Mesenchymal stem cell (in vitro differentiated cells and primary cell): ENCODE data around the gene EXOC6B.

Source experiments
- DNase-seq: peaks from one replicate; pipeline ENCODE4 v3.0.0-alpha.2; 2013
- H2AFZ ChIP-seq: one replicate; pipeline ENCODE4 v1.6.1; 2013; ENCODE audit warnings: low read depth, mild to moderate bottlenecking, control low read depth, inconsistent platforms, low read length, moderate library complexity
- H2AK5ac ChIP-seq: 2 replicates; pipeline ENCODE4 v1.6.1; 2013; ENCODE audit warnings: low read length, moderate library complexity, mild to moderate bottlenecking, inconsistent platforms; ENCODE audit not compliant: severe bottlenecking
- H2BK120ac ChIP-seq: one replicate; pipeline ENCODE4 v1.6.1; 2013; ENCODE audit warnings: low read depth, mild to moderate bottlenecking, inconsistent platforms, low read length, moderate library complexity
- H2BK12ac ChIP-seq, 2 experiments: one replicate each; pipeline ENCODE4 v1.6.1; 2013; ENCODE audit warnings: inconsistent platforms in 2 of 2, low read length in 2 of 2, mild to moderate bottlenecking in 2 of 2, moderate library complexity in 2 of 2, control low read depth in 1 of 2
- H2BK15ac ChIP-seq: one replicate; pipeline ENCODE4 v1.6.1; 2013; ENCODE audit warnings: mild to moderate bottlenecking, low read depth, inconsistent platforms; ENCODE audit not compliant: poor library complexity, severe bottlenecking
- H2BK5ac ChIP-seq: 2 replicates; pipeline ENCODE4 v1.6.1; 2013; ENCODE audit warnings: low read depth, mild to moderate bottlenecking, low read length, control low read depth, inconsistent platforms; ENCODE audit not compliant: poor library complexity, severe bottlenecking
- H3K14ac ChIP-seq, 2 experiments: one replicate each; pipeline ENCODE4 v1.6.1; 2013; ENCODE audit warnings: inconsistent platforms in 2 of 2, low read length in 2 of 2, control low read depth in 1 of 2, mild to moderate bottlenecking in 1 of 2, moderate library complexity in 1 of 2
- H3K18ac ChIP-seq, 2 experiments: one replicate each; pipeline ENCODE4 v1.6.1; 2013; ENCODE audit warnings: inconsistent platforms in 2 of 2, low read length in 2 of 2, control low read depth in 1 of 2, low read depth in 1 of 2, mild to moderate bottlenecking in 1 of 2
- H3K23ac ChIP-seq, 2 experiments: one replicate each; pipeline ENCODE4 v1.6.1; 2013; ENCODE audit warnings: inconsistent platforms in 2 of 2, low read length in 2 of 2, mild to moderate bottlenecking in 2 of 2, moderate library complexity in 2 of 2, control low read depth in 1 of 2
- H3K27ac ChIP-seq: 2 replicates; pipeline ENCODE4 v1.5.1; 2013; ENCODE audit warnings: mild to moderate bottlenecking, moderate library complexity, low read length, control low read depth, inconsistent platforms; ENCODE audit not compliant: poor library complexity, severe bottlenecking
- H3K27me3 ChIP-seq, 2 experiments: 2 replicates each; pipeline versions ENCODE4 v1.6.1 to v1.7.0; 2013; ENCODE audit warnings: low read length in 2 of 2, mild to moderate bottlenecking in 2 of 2, moderate library complexity in 2 of 2, control low read depth in 1 of 2, inconsistent platforms in 1 of 2; ENCODE audit not compliant: control insufficient read depth in 1 of 2, insufficient read depth in 1 of 2
- H3K36me3 ChIP-seq, 2 experiments: 2 replicates each; pipeline versions ENCODE4 v1.6.1 to v1.7.0; 2013; ENCODE audit warnings: low read length in 2 of 2, control low read depth in 1 of 2, inconsistent platforms in 1 of 2, low read depth in 1 of 2, mild to moderate bottlenecking in 1 of 2; ENCODE audit not compliant: insufficient read depth in 2 of 2, control insufficient read depth in 1 of 2
- H3K4ac ChIP-seq, 2 experiments: one replicate each; pipeline ENCODE4 v1.6.1; 2013; ENCODE audit warnings: inconsistent platforms in 2 of 2, low read length in 2 of 2, mild to moderate bottlenecking in 2 of 2, moderate library complexity in 2 of 2, control low read depth in 1 of 2, low read depth in 1 of 2
- H3K4me1 ChIP-seq: 2 replicates; pipeline ENCODE4 v1.6.1; 2013; ENCODE audit warnings: low read depth, low read length, control low read depth; ENCODE audit not compliant: control insufficient read depth, insufficient read depth
- H3K4me2 ChIP-seq: 2 replicates; pipeline ENCODE4 v1.6.1; 2013; ENCODE audit warnings: low read length, mild to moderate bottlenecking, inconsistent platforms; ENCODE audit not compliant: poor library complexity, severe bottlenecking
- H3K4me3 ChIP-seq, 2 experiments: 2 replicates each; pipeline versions ENCODE4 v1.5.1 to v1.7.0; 2013; ENCODE audit warnings: low read length in 2 of 2, mild to moderate bottlenecking in 2 of 2, control low read depth in 1 of 2, low read depth in 1 of 2; ENCODE audit not compliant: insufficient read depth in 1 of 2
- H3K79me1 ChIP-seq: replicated peaks from 2 replicates; pipeline ENCODE4 v1.6.1; 2013; ENCODE audit warnings: mild to moderate bottlenecking, control low read depth, low read length, inconsistent platforms; ENCODE audit not compliant: poor library complexity, severe bottlenecking
- H3K9ac ChIP-seq: 2 replicates; pipeline ENCODE4 v1.7.0; 2013; ENCODE audit warnings: mild to moderate bottlenecking, low read length, moderate library complexity
- H3K9me3 ChIP-seq: 2 replicates; pipeline ENCODE4 v1.7.0; 2013; ENCODE audit warnings: mild to moderate bottlenecking, low read length; ENCODE audit not compliant: control insufficient read depth
- H4K8ac ChIP-seq: one replicate; pipeline ENCODE4 v1.6.1; 2013; ENCODE audit warnings: inconsistent platforms, mild to moderate bottlenecking, low read length, moderate library complexity
- H4K91ac ChIP-seq: one replicate; pipeline ENCODE4 v1.6.1; 2013; ENCODE audit warnings: mild to moderate bottlenecking, low read length, inconsistent platforms
- WGBS: methylation state at CpG from one replicate; pipeline ENCODE4 v1.1.7; 2013; ENCODE audit warnings: mixed read lengths; 5-methylcytosine and 5-hydroxymethylcytosine counted together

EXOC6B gene

GRCh38 chr2:72607189-72607588 is 218.6 kb downstream of the EXOC6B start:
- H4K8ac ChIP-seq: no peak overlapping the region
- no peaks in the 10 kb centered on the region for H3K36me3 ChIP-seq
- DNase-seq: no peak
- H2BK120ac ChIP-seq: no peak overlapping the region
- H3K27me3 ChIP-seq: no peaks in the 10 kb centered on the region
- no peak overlapping the region for H3K4me2 ChIP-seq
- no peaks in the 10 kb centered on the region for H3K9me3 ChIP-seq
- no peak overlapping the region for H2BK12ac ChIP-seq
- no peak overlapping the region for H3K23ac ChIP-seq
- no peaks in the 10 kb centered on the region for H3K4me1 ChIP-seq
- H3K14ac ChIP-seq: no peak overlapping the region
- WGBS: 98% methylated on average over 2 of the region's 2 CpGs
- no peak overlapping the region for H2AFZ ChIP-seq
- H4K91ac ChIP-seq: no peak overlapping the region
- no peak overlapping the region for H3K4me3 ChIP-seq
- no peak overlapping the region for H3K4ac ChIP-seq
- peaks cover 7% of the 10 kb centered on the region for H3K79me1 ChIP-seq
- no peak overlapping the region for H2AK5ac ChIP-seq
- no peak overlapping the region for H3K18ac ChIP-seq
- no peak overlapping the region for H2BK15ac ChIP-seq
- H3K27ac ChIP-seq: no peak overlapping the region
- H2BK5ac ChIP-seq: no peak overlapping the region
- no peak overlapping the region for H3K9ac ChIP-seq

DNA sequence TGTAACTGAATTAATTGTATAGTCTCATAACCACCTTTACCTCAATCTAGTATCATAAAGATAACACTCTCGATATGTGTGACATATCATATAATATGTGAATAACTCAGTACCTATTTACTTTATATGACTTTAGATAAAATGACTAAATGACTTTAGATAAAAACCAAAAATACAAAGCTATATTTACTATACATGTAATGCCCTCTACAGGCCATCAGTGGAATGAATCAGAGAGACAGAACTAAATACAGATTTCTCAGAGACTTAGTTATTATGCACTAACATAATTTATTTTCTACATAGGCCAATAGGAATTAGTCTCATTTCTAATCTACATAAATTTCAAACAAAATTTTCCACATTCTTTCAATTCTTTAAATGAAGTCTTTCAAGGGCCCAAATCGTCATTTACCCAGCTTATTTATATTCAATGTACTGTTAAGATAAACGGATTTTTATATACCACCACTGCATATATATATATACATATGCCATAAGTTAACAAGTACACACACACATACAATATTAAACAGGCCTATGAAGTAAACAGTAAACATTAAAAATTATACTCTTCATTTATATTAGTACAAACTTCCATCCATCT is 219.9 kb downstream of the EXOC6B start:
- Histone ChIP-seq H3K36me3 (no peaks in the 10 kb centered on the region), H3K4me3 (no peak overlapping the region), H3K27ac (no peak overlapping the region), H3K9me3 (no peaks in the 10 kb centered on the region), H3K4me1 (no peaks in the 10 kb centered on the region), H3K79me1 (peaks cover 7% of the 10 kb centered on the region), H3K14ac (no peak overlapping the region), H2AFZ (no peak overlapping the region), H3K4me2 (no peak overlapping the region), H4K8ac (no peak overlapping the region), H2BK5ac (no peak overlapping the region), H3K18ac (no peak overlapping the region), H3K23ac (no peak overlapping the region), H4K91ac (no peak overlapping the region), H2BK15ac (no peak overlapping the region), H3K4ac (no peak overlapping the region), H2AK5ac (no peak overlapping the region), H3K9ac (no peak overlapping the region), H2BK120ac (no peak overlapping the region), H2BK12ac (no peak overlapping the region), H3K27me3 (no peaks in the 10 kb centered on the region)
- DNase-seq: peak; percentile 27
- no CpG with 5 or more reads among the region's 3 CpGs for WGBS

DNA sequence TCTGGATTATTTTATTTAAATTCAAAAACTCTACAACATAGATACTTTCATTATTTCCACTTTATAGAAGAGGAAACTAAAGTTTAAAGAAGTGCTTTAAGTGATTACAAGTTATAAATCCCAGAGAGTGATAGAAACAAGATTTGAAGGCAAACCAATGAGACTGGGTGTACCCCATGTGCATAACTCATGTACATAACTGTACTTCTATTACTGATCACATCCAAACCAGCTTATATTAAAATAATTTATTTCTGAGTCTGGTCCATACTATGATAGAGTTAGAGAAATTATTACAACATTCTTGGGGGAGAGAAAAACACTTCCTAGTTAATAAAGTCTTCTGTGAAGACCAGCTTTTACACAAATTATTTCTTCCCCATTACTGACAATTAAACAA is 221.4 kb downstream of the EXOC6B start:
- Histone ChIP-seq H2BK12ac (no peak overlapping the region), H2AK5ac (no peak overlapping the region)
- DNase-seq: no peak

DNA sequence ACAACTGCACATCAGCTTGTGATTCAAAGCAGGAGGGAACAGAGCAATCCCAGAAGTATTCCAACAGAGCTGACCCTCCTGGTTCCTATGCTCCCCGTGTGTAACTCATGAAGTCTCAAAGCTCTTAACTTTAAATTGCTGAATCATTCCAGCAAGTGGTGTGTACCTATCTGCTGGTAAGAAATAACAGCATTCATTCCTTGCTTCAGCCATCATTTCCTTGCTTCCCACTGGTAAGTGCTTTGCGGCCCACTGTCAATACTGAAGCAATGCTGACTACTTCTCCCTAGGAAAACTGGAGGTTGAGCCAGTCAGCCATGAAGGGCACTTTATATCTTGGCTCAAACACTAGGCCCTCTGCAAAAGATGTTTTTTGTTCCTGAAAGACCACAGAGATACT is 222.4 kb downstream of the EXOC6B start:
- no peak overlapping the region for H3K4me3 ChIP-seq
- H4K8ac ChIP-seq: peak overlapping the region; percentile 49
- H3K27ac ChIP-seq: peak overlapping the region; percentile 87
- peak overlapping the region; percentile 44 for H3K9ac ChIP-seq
- DNase-seq: peak; percentile 24
- H3K23ac ChIP-seq: no peak overlapping the region
- no peak overlapping the region for H3K4ac ChIP-seq
- no peak overlapping the region for H3K14ac ChIP-seq
- peaks cover 3% of the 10 kb centered on the region for H3K79me1 ChIP-seq
- no peak overlapping the region for H3K18ac ChIP-seq
- no peak overlapping the region for H2BK15ac ChIP-seq
- H2AK5ac ChIP-seq: no peak overlapping the region
- H3K4me1 ChIP-seq: no peaks in the 10 kb centered on the region
- H3K27me3 ChIP-seq: no peaks in the 10 kb centered on the region
- no peak overlapping the region for H2BK120ac ChIP-seq
- no peaks in the 10 kb centered on the region for H3K36me3 ChIP-seq
- H3K4me2 ChIP-seq: no peak overlapping the region
- WGBS: 69% methylated on average over 2 of the region's 2 CpGs
- H2BK12ac ChIP-seq: no peak overlapping the region
- no peak overlapping the region for H2AFZ ChIP-seq
- H2BK5ac ChIP-seq: no peak overlapping the region
- H3K9me3 ChIP-seq: no peaks in the 10 kb centered on the region
- H4K91ac ChIP-seq: no peak overlapping the region

More for the DNA sequence above, 221.4 kb downstream of the EXOC6B start:
- Histone ChIP-seq H3K27ac (no peak overlapping the region), H3K14ac (no peak overlapping the region), H3K4ac (no peak overlapping the region), H2BK15ac (no peak overlapping the region), H4K8ac (no peak overlapping the region), H4K91ac (no peak overlapping the region), H2BK5ac (no peak overlapping the region), H2BK120ac (no peak overlapping the region), H3K9me3 (no peaks in the 10 kb centered on the region), H3K79me1 (peaks cover 3% of the 10 kb centered on the region), H3K23ac (no peak overlapping the region), H3K4me1 (no peaks in the 10 kb centered on the region), H2AFZ (no peak overlapping the region), H3K9ac (peak overlapping the region; percentile 44), H3K36me3 (no peaks in the 10 kb centered on the region), H3K18ac (no peak overlapping the region), H3K27me3 (no peaks in the 10 kb centered on the region), H3K4me2 (no peak overlapping the region), H3K4me3 (no peak overlapping the region)
